Kidney glomerular epithelial cell (primary cell): ENCODE data around the gene DEXI.

Experiments used
- DNase-seq: peaks from one replicate; lab custom pipeline; 2025; lab: John Stamatoyannopoulos, UW

The DEXI gene

DNA sequence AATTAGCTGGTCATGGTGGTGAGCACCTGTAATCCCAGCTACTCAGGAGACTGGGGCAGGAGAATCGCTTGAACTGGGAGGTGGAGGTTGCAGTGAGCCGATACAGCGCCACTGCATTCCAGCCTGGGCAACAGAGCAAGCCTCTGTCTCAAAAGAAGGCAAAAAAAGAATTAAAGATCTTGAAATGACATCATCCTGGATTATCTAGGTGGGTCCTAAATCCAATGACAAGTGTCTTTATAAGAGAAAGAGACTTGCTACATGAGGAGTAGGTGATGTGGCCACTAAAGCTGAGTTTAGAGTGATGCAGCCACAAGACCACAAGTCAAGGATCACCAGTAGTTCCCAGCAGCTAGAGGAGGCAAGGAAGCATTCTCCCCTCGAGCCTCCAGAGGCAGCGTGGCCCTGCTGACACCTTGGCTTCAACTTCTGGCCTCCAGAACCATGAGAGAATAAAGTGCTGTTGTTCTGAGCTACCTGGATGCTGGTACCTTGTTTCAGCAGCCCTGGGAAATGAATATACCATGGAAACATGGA is 49.4 kb downstream of the DEXI start:
- DNase-seq = no peak

- DNase-seq = no peak
Observed at GRCh38 chr16:10889855-10890254, 52.4 kb downstream of the DEXI start.

DNA sequence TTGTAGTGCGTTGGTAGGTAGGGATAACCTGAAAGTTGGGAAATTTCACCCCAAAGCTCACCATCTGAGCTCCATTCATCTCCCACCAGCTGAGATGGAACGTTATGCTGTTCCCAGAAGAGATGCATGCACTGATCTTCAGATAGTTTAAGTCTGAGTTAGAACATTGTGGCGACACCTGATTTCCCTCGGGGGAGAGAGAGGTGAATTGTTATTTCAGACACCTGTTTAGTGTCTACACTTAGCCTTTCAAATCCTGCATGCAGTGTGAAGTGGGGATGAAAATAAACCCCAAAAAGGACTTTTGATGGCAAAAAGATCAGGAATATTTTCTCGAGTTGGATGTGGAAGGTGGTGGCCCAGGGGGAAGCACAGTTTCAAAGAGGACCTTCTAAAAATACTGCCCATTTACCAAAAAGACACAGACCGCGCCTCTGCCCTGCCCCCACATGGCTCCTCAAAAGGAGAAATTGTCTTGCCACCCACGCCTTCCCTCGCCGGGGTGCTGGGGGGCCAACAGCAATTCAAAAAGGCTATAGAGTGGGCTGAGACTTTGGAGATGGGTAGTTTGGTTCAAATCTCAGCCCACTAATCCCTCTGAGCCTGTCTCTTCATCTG is 53.8 kb downstream of the DEXI start:
- DNase-seq = no peak

- DNase-seq = no peak
Observed at GRCh38 chr16:10885246-10885645, 57.0 kb downstream of the DEXI start.

- DNase-seq = no peak
Observed at GRCh38 chr16:10883004-10883403, 59.3 kb downstream of the DEXI start.

- no peak for DNase-seq
Observed at GRCh38 chr16:10881479-10882030, 60.7 kb downstream of the DEXI start.

DNA sequence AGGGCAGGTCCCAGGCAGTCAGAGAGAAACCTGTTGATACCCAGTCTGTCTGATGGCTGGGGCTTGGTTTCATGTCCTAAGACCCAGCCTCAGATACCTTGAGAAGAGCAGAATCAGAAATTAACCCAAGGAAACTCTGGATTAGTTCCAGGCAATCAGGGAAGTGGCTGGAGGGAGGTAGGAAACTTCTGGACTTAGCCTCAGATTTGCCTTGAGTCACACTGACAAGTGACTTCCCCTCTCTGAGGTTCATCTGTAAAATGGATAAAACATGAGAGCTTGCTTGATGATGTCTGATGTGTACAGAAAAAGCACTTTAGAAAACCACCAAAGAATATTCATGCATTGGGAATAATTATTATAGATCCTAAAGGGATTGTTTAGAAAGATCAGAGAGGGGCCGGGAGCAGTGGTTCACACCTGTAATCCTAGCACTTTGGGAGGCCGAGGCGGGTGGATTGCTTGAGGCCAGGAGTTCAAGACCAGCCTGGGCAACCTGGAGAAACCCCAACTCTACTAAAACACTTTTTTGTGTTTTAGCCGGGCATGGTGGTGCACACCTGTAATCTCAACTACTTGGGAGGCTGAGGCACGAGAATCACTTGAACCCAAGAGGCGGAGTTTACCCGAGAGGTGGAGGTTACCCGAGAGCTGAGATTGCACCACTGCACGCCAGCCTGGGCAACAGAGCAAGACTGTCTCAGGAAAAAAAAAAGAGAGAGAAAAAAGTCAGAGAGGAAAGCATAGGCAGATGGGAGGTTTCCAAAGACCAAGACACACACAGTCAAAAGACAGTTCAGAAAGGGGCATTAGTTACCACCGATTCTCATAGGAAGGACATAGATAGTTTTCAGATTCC is 61.4 kb downstream of the DEXI start:
- DNase-seq = no peak

GRCh38 chr16:10879681-10880589 is 62.3 kb downstream of the DEXI start:
- no peak for DNase-seq
